Limb (tissue), 2 donors: ENCODE results near the gene MSL2.
A peak's percentile ranks its signal among the peaks of the same experiment; 100 is the strongest.
"Not testable (repeated sequence)": the region's sequence is repeated elsewhere in the genome, so short reads cannot be mapped to it uniquely, and the experiment has no call there.

ENCODE experiments used
- DNase-seq, 2 donors: peaks; one replicate each; pipeline ENCODE4 v3.0.0-alpha.2; 2016; ENCODE audit errors: extremely low spot score in 2 of 2

Gene MSL2

GRCh38 chr3:136196064-136196400 is at the start of gene MSL2:
MSL2 (minus strand) TSS chr3:136196335; CDS start chr3:136195113, 1,222 bp downstream.
- no peak for DNase-seq

GRCh38 chr3:136245691-136246090 is 49.6 kb upstream of the MSL2 start:
- DNase-seq = no peak

- no peak for DNase-seq
Observed at GRCh38 chr3:136239094-136239493, 43.0 kb upstream of the MSL2 start.

GRCh38 chr3:136237961-136238649 is 42.0 kb upstream of the MSL2 start:
- DNase-seq = no peak

GRCh38 chr3:136237103-136237502 is 41.0 kb upstream of the MSL2 start:
- DNase-seq = no peak

- no peak for DNase-seq
Observed at GRCh38 chr3:136236109-136236508, 40.0 kb upstream of the MSL2 start.

GRCh38 chr3:136235545-136235944 is 39.4 kb upstream of the MSL2 start:
- DNase-seq = no peak

- no peak for DNase-seq
Observed at GRCh38 chr3:136232413-136232812, 36.3 kb upstream of the MSL2 start.

- DNase-seq = not testable (repeated sequence)
Observed at GRCh38 chr3:136222746-136223145, 26.6 kb upstream of the MSL2 start.

GRCh38 chr3:136211547-136211946 is 15.4 kb upstream of the MSL2 start:
- DNase-seq = no peak

- DNase-seq = no peak
Observed at GRCh38 chr3:136209921-136210320, 13.8 kb upstream of the MSL2 start.

GRCh38 chr3:136207489-136208115 is 11.5 kb upstream of the MSL2 start:
- DNase-seq = no peak

GRCh38 chr3:136199219-136199618 is 3.1 kb upstream of the MSL2 start:
- DNase-seq = not testable (repeated sequence)

- DNase-seq = not testable (repeated sequence)
Observed at GRCh38 chr3:136198462-136199078, 2.4 kb upstream of the MSL2 start.

- DNase-seq = no peak
Observed at GRCh38 chr3:136197159-136197793, 1.1 kb upstream of the MSL2 start.

GRCh38 chr3:136196401-136197158 is 445 bp upstream of the MSL2 start:
- DNase-seq = peak; percentile 100

GRCh38 chr3:136195258-136196063 is 674 bp downstream of the MSL2 start:
- DNase-seq = peak; percentile 73 to 79

GRCh38 chr3:136194409-136195257 is 1.5 kb downstream of the MSL2 start:
- DNase-seq = peak in 1 of 2 donors; percentile 49

GRCh38 chr3:136193278-136194054 is 2.7 kb downstream of the MSL2 start:
- DNase-seq = no peak
